Panc1 (cell line): ENCODE results near the gene JAG1. TPM values are rescaled to one million over a fixed set of nuclear protein-coding genes. Genes with fewer than 3 reads are reported as not detected.

Experiments
- ATAC-seq: fragments of 200-7000 bp; cut with Tn5 transposase; 2 replicates; pipeline ENCODE4 v1.9.1; 2020; ENCODE audit warnings: mild to moderate bottlenecking, moderate library complexity
- BruUV-seq: library from RNA; stranded (reverse); fragments of 400-500 nt; replicated peaks from 2 replicates; lab custom pipeline; 2021; lab: Mats Ljungman, UMichigan
- CTCF ChIA-PET: fragments of 300-600 bp; sonication (Branson Sonifier 250); formaldehyde crosslinking; loops from one replicate; lab custom pipeline; 2022; ENCODE audit warnings: antibody characterized with exemption; lab: Charles Lee
- POLR2A ChIA-PET: fragments of 300-600 bp; sonication (Branson Sonifier 250); formaldehyde crosslinking; loops from one replicate; lab custom pipeline; 2022; ENCODE audit warnings: antibody characterized with exemption; lab: Charles Lee
- DNase-seq: peaks from one replicate; pipeline ENCODE4 v3.0.0-alpha.2; 2010; ENCODE audit warnings: low read depth, low spot score
- H3K27ac ChIP-seq: 2 replicates; pipeline ENCODE4 v1.5.1; 2011; ENCODE audit warnings: mild to moderate bottlenecking, low read length, inconsistent platforms
- H3K27me3 ChIP-seq: fragments of 200-500 bp; sonication (Bioruptor generic); 2 replicates; pipeline ENCODE4 v1.6.0; 2014; ENCODE audit warnings: low read length, inconsistent platforms; ENCODE audit not compliant: control insufficient read depth, insufficient read depth
- H3K36me3 ChIP-seq: fragments of 200-500 bp; sonication (Bioruptor generic); 2 replicates; pipeline ENCODE4 v1.5.1; 2014; ENCODE audit warnings: inconsistent platforms, mild to moderate bottlenecking, low read length, moderate library complexity; ENCODE audit not compliant: control insufficient read depth, insufficient read depth
- H3K4me1 ChIP-seq: 2 replicates; pipeline ENCODE4 v1.5.1; 2011; ENCODE audit warnings: inconsistent platforms, mild to moderate bottlenecking, low read length, moderate library complexity; ENCODE audit not compliant: control insufficient read depth, insufficient read depth
- H3K4me3 ChIP-seq, 2 experiments: 2 replicates each; pipeline ENCODE4 v1.5.1; 2011 to 2012; ENCODE audit warnings: low read depth in 2 of 2, low read length in 2 of 2, mild to moderate bottlenecking in 2 of 2, inconsistent platforms in 1 of 2, moderate library complexity in 1 of 2
- H3K9me3 ChIP-seq: fragments of 200-500 bp; sonication (Bioruptor generic); 2 replicates; pipeline ENCODE4 v1.5.1; 2014; ENCODE audit warnings: low read depth, mild to moderate bottlenecking, inconsistent platforms, low read length, moderate library complexity; ENCODE audit not compliant: control insufficient read depth, insufficient read depth
- CTCF ChIP-seq: fragments of 450-650 bp; IDR thresholded peaks from 2 replicates; pipeline ENCODE4 v1.5.1; 2017; ENCODE audit warnings: mild to moderate bottlenecking
- POLR2AphosphoS5 ChIP-seq: IDR thresholded peaks from 2 replicates; pipeline ENCODE4 v1.6.1; 2012; ENCODE audit warnings: mild to moderate bottlenecking, low read depth, low read length, moderate library complexity
- REST ChIP-seq, 2 experiments: IDR thresholded peaks; 2 replicates each; pipeline ENCODE4 v1.6.1; 2011 to 2012; ENCODE audit warnings: low read depth in 2 of 2, control low read depth in 1 of 2, low read length in 1 of 2, mild to moderate bottlenecking in 1 of 2, moderate library complexity in 1 of 2; ENCODE audit not compliant: insufficient read depth in 1 of 2
- SIN3A ChIP-seq: IDR thresholded peaks from 2 replicates; pipeline ENCODE4 v1.6.1; 2012; ENCODE audit warnings: low read depth, mild to moderate bottlenecking, low read length, moderate library complexity, borderline replicate concordance; ENCODE audit not compliant: insufficient read depth
- TCF7L2 ChIP-seq: IDR thresholded peaks from 2 replicates; pipeline ENCODE4 v1.6.1; 2011; ENCODE audit warnings: mild to moderate bottlenecking, low read depth, low read length, inconsistent platforms
- in situ Hi-C: cut with HindIII; loops from 2 replicates; pipeline ENCODE4 v1.10.0; 2016; ENCODE audit warnings: low sequenced_read_pairs, low pct_unique_long_range_greater_than_20kb
- intact Hi-C: fragments of 100-400 bp; cut with micrococcal nuclease; formaldehyde crosslinking; loops from one replicate; pipeline ENCODE4 v1.10.0; 2022; ENCODE audit not compliant: unreplicated experiment
- total RNA-seq: library from RNA; stranded (reverse); gene quantifications from one replicate; pipeline ENCODE4 v1.2.1, GENCODE V29; 2021; ENCODE audit not compliant: unreplicated experiment

JAG1 gene
- total RNA-seq, 1 experiment from 2014 or later, result 21.2 TPM

GRCh38 chr20:10662151-10662550 lies 11.6 kb downstream of the JAG1 start:
- intact Hi-C loops, result no loop called here
- ATAC-seq (no peak), DNase-seq (no peak)
- no peaks in the 10 kb centered on the region for H3K9me3 ChIP-seq
- no peak overlapping the region for H3K27ac ChIP-seq
- BruUV-seq, result no TSS peak
- no peaks in the 10 kb centered on the region for H3K27me3 ChIP-seq
- H3K4me1 ChIP-seq, result peaks cover 14% of the 10 kb centered on the region; the same call in 1 of the 2 replicates
- TF ChIP-seq POLR2AphosphoS5, result no peak
- H3K4me3 ChIP-seq, result no peak overlapping the region
- POLR2A ChIA-PET, result no interaction called here
- H3K36me3 ChIP-seq, result no peaks in the 10 kb centered on the region; the same call in 1 of the 2 replicates
- in situ Hi-C loops, result no loop called here
- CTCF ChIA-PET, result no interaction called here

DNA sequence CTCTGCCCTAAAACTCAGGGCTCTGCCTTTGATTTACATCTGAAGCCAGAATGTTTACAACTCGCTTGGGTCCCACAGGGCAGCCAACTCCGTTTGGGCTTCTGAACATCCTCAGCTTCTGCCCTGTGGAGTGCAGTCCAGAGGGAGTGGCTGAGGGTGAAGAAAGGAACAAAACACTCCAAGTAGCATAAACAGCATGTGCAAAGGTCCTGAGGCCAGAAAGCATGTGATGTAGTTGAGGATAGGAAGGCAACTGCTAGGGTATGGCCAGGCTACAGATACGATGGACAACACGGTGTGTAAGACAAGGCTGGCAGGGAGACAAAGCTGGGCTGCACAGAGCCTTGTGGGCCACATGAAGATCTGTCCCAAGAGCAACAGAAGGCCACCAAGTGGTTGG lies 12.5 kb downstream of the JAG1 start:
- H3K36me3 ChIP-seq, result no peaks in the 10 kb centered on the region; the same call in 1 of the 2 replicates
- DNase-seq (no peak), ATAC-seq (no peak)
- TF ChIP-seq TCF7L2 (no peak), SIN3A (no peak), CTCF (no peak)
- H3K9me3 ChIP-seq, result no peaks in the 10 kb centered on the region
- in situ Hi-C loops, result no loop called here
- CTCF ChIA-PET, result no interaction called here
- peaks cover 10% of the 10 kb centered on the region; the same call in 1 of the 2 replicates for H3K4me1 ChIP-seq
- no TSS peak for BruUV-seq
- intact Hi-C loops, result no loop called here
- no peak overlapping the region for H3K27ac ChIP-seq
- no peak overlapping the region for H3K4me3 ChIP-seq
- no peaks in the 10 kb centered on the region for H3K27me3 ChIP-seq
- POLR2A ChIA-PET, result no interaction called here

DNA sequence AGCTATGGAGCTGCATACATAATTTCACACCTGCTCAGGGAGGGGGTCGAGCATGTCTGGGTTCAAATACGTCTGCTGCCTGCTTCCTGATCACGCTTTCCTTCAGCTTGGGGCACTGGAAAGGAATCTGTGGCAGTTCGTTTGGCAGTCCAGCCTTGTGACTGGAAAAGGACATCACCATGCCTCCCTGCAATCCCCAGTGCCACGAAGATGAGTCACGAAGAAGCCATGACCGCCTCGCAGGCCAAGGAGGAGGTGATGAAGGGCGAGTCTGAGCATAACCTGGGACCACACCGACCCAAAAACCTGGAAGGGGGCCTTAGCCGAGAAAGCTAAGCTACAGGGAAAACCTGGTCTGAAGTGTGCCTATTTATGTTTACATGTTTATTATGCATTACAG lies 13.1 kb downstream of the JAG1 start:
- ChIA-PET CTCF (no interaction called here), POLR2A (no interaction called here)
- intact Hi-C loops (no loop called here), in situ Hi-C loops (no loop called here)
- Histone ChIP-seq H3K27ac (no peak overlapping the region), H3K36me3 (no peaks in the 10 kb centered on the region; the same call in 1 of the 2 replicates), H3K4me1 (peaks cover 8% of the 10 kb centered on the region; the same call in 1 of the 2 replicates), H3K4me3 (no peak overlapping the region), H3K27me3 (no peaks in the 10 kb centered on the region), H3K9me3 (no peaks in the 10 kb centered on the region)
- DNase-seq (no peak), ATAC-seq (no peak)
- TF ChIP-seq REST (IDR thresholded peaks at IDR 0.05; ENCODE audit: insufficient read depth in 1 of 2, low read depth in 2 of 2, low read length in 1 of 2), result no peak
- TF ChIP-seq SIN3A, result no peak
- no peak for TF ChIP-seq POLR2AphosphoS5
- no peak for TF ChIP-seq TCF7L2
- TF ChIP-seq CTCF, result no peak
- BruUV-seq, result no TSS peak
